Activated CD8-positive, alpha-beta T cell treated with anti-CD3 and anti-CD28 coated beads for 36 hours (primary cell): ENCODE data around the gene SENP1. TPM values are rescaled to one million over a fixed set of nuclear protein-coding genes. Genes with fewer than 3 reads are reported as not detected.

Experiments used
- ATAC-seq: fragments of 200-7000 bp; cut with Tn5 transposase; one replicate; pipeline ENCODE4 v1.10.0; 2021; ENCODE audit warnings: mild to moderate bottlenecking, moderate library complexity
- CTCF ChIA-PET: fragments of 350-600 bp; sonication (Branson Sonifier 250); formaldehyde crosslinking; loops from one replicate; lab custom pipeline; 2021; ENCODE audit warnings: antibody characterized with exemption; lab: Charles Lee
- POLR2A ChIA-PET: fragments of 350-600 bp; sonication (Branson Sonifier 250); formaldehyde crosslinking; loops from one replicate; lab custom pipeline; 2021; ENCODE audit warnings: antibody characterized with exemption; lab: Charles Lee
- DNase-seq: peaks from one replicate; pipeline ENCODE4 v3.0.0-alpha.2; 2020
- H3K27ac Mint-ChIP-seq: one replicate; pipeline ENCODE4 v1.8.0; 2021; ENCODE audit warnings: mild to moderate bottlenecking, mixed read lengths
- H3K27me3 Mint-ChIP-seq: one replicate; pipeline ENCODE4 v1.8.0; 2021; ENCODE audit warnings: mixed read lengths
- H3K36me3 Mint-ChIP-seq: one replicate; pipeline ENCODE4 v1.8.0; 2021; ENCODE audit warnings: low read depth, mixed read lengths
- H3K4me1 Mint-ChIP-seq: one replicate; pipeline ENCODE4 v1.8.0; 2021; ENCODE audit warnings: low read depth, mixed read lengths
- H3K4me3 Mint-ChIP-seq: one replicate; pipeline ENCODE4 v1.8.0; 2021; ENCODE audit warnings: mild to moderate bottlenecking, moderate library complexity, mixed read lengths
- H3K9me3 Mint-ChIP-seq: one replicate; pipeline ENCODE4 v1.8.0; 2021; ENCODE audit warnings: mixed read lengths
- CTCF ChIP-seq: fragments of 200-600 bp; IDR thresholded peaks from one replicate; pipeline ENCODE4 v1.8.0; 2022; ENCODE audit warnings: antibody characterized with exemption, mild to moderate bottlenecking
- intact Hi-C: fragments of 100-400 bp; cut with micrococcal nuclease; formaldehyde crosslinking; loops from one replicate; pipeline ENCODE4 v1.10.0; 2022
- total RNA-seq, 2 experiments: library from RNA; stranded (reverse); gene quantifications; one replicate each; pipeline ENCODE4 v1.2.3, GENCODE V29; 2021

Gene SENP1
- total RNA-seq, 2 experiments from 2014 or later, result 39.8 to 40.2 TPM

- POLR2A ChIA-PET, result no interaction called here
- H3K27ac Mint-ChIP-seq, result no peak overlapping the region
- H3K36me3 Mint-ChIP-seq, result peaks cover 10% of the 10 kb centered on the region
Measured at GRCh38 chr12:48050174-48050573, 55.7 kb downstream of the SENP1 start.

DNA sequence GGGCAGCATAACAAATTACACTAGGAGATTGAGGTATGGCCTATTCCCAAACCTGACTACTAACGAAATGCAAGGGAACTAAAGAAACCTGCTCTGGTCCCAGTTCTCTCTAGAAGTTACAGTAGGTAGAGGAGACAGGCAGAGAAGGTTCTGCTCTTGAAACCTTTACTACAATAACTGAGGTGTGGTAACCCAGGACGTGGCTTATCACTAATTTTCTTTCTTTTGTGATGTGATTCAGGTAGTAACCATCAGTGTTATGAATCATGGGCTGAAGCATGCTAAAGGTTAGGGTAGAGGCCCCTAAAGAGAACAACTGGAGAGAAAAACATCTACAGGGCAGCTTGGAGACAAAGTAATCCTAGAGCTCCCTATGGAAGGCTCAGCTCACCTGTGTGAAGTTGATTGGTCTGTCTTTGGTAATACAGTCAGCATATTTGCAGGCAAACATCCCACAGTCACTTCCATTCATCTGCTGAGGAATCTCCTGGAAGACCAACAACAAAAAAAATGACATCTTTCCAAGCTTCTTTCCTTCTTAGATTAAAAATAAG, 59.8 kb downstream of the SENP1 start:
- TF ChIP-seq CTCF, result no peak
- intact Hi-C loops, result no loop called here
- Mint-ChIP-seq H3K27me3 (no peaks in the 10 kb centered on the region), H3K4me1 (no peaks in the 10 kb centered on the region), H3K27ac (no peak overlapping the region), H3K36me3 (peaks cover 10% of the 10 kb centered on the region), H3K4me3 (no peak overlapping the region), H3K9me3 (no peaks in the 10 kb centered on the region)
- ATAC-seq, result no peak
- DNase-seq, result no peak
- ChIA-PET POLR2A (no interaction called here), CTCF (interaction anchor here (1.0 to 1.3 kb wide), 5 partner anchors 9 to 143 kb away, joined by 3 to 5 read pairs (median 3); partner anchors contain the start of genes CCDC184 and COL2A1)

More at GRCh38 chr12:48050174-48050573, 55.7 kb downstream of the SENP1 start:
- no peak for TF ChIP-seq CTCF
- DNase-seq, result no peak
- no peaks in the 10 kb centered on the region for H3K27me3 Mint-ChIP-seq
- H3K4me1 Mint-ChIP-seq, result no peaks in the 10 kb centered on the region
- intact Hi-C loops, result no loop called here
- no peak overlapping the region for H3K4me3 Mint-ChIP-seq
- ATAC-seq, result no peak
- CTCF ChIA-PET, result no interaction called here
- H3K9me3 Mint-ChIP-seq, result no peaks in the 10 kb centered on the region

DNA sequence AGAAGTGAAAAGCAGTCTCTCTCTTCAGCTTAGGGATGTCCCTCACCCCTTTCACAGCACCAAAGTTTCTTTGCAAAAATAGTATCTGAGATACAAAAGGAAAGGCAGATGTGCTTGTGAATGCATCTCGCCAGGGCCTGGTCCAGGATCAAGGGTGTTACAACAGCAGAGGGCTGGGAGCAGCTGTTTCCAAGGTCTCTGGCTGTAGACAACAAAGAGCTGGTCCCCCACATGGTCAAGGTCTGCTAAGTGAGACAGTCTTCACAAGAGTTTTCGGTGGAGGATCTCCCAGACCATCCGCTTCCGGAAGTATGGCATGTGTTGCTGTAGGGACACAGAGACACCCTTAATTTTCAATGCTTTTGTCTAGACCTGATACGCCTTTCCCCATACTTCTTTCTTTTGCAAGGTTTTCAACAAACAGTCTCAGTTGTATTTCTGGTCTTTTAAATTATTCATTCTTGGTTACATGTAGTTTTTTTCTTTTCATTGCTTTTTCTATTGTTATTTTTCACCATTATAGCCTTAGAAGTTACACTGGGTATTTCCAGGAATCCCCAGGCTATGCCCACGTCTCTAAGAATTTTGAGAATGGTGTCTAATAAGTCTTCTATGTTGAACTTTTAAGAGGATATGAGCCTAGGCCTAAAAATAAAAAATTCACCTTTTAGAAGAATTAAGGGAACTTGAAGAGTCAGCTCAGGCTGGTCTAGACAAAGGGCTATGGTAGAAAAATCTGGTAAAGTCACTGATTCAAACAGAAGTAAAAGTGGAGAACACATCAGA, 60.6 kb downstream of the SENP1 start:
- ATAC-seq (no peak), DNase-seq (no peak)
- no peaks in the 10 kb centered on the region for H3K9me3 Mint-ChIP-seq
- H3K4me1 Mint-ChIP-seq, result no peaks in the 10 kb centered on the region
- POLR2A ChIA-PET, result no interaction called here
- H3K27me3 Mint-ChIP-seq, result no peaks in the 10 kb centered on the region
- H3K4me3 Mint-ChIP-seq, result no peak overlapping the region
- H3K36me3 Mint-ChIP-seq, result peaks cover 10% of the 10 kb centered on the region
- intact Hi-C loops, result no loop called here
- no peak for TF ChIP-seq CTCF
- CTCF ChIA-PET, result no interaction called here
- H3K27ac Mint-ChIP-seq, result no peak overlapping the region

DNA sequence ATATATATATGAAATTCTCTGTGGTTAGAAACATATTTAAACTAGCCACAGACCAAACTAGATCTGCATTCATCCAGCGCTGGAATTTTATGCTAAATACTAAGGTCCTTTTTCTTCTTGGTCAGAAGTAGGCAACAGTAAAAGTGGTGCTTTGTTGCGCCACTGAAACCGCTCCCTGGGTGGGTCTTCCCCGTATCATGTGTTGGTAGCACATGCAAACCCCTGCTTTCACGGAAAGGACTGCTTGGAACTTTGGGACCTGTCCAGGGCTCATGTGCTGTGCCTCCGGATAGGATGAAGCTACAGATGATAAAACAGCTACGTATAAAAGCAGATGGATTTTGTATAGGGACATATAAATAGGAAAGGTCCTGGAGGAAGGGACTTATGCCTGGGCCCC, 61.5 kb downstream of the SENP1 start:
- Mint-ChIP-seq H3K27me3 (no peaks in the 10 kb centered on the region), H3K9me3 (no peaks in the 10 kb centered on the region), H3K4me3 (no peak overlapping the region), H3K27ac (no peak overlapping the region), H3K4me1 (no peaks in the 10 kb centered on the region), H3K36me3 (peaks cover 10% of the 10 kb centered on the region)
- intact Hi-C loops, result no loop called here
- CTCF ChIA-PET, result interaction anchor here (1.5 to 1.7 kb wide), 2 partner anchors 121 to 574 kb away, joined by 3 read pairs; no protein-coding TSS in a partner anchor
- TF ChIP-seq CTCF, result no peak
- no peak for ATAC-seq
- POLR2A ChIA-PET, result no interaction called here
- DNase-seq, result no peak

- Mint-ChIP-seq H3K4me3 (no peak overlapping the region), H3K4me1 (no peaks in the 10 kb centered on the region), H3K27ac (no peak overlapping the region), H3K27me3 (no peaks in the 10 kb centered on the region), H3K9me3 (no peaks in the 10 kb centered on the region), H3K36me3 (peaks cover 10% of the 10 kb centered on the region)
- no peak for TF ChIP-seq CTCF
- intact Hi-C loops, result no loop called here
- DNase-seq (no peak), ATAC-seq (no peak)
- ChIA-PET POLR2A (no interaction called here), CTCF (interaction anchor here (0.6 to 1.7 kb wide), 3 partner anchors 122 to 575 kb away, joined by 3 read pairs; no protein-coding TSS in a partner anchor)
Measured at GRCh38 chr12:48043771-48044170, 62.1 kb downstream of the SENP1 start.
